ENCODE measurements around the gene TRPC4. TPM values are rescaled to one million over a fixed set of nuclear protein-coding genes. Genes with fewer than 3 reads are reported as not detected.

Gene TRPC4
- total and polyA plus RNA-seq, 2 donors (not counting 3 experiments of a cell fraction or from before 2014, with no cell fraction given): 0.04 to 0.64 TPM

GRCh38 chr13:37695200-37695599, 174.4 kb downstream of the TRPC4 start:
- no TSS peak for BruUV-seq (replicated peaks)
- Histone ChIP-seq H2AFZ (ENCODE audit: low read depth, low read length) (no peak overlapping the region), H3K27ac (ENCODE audit: insufficient read depth, low read depth, low read length) (no peak overlapping the region), H4K20me1 (replicated peaks; ENCODE audit: control insufficient read depth, extremely low read depth, insufficient read depth, low read length) (no peaks in the 10 kb centered on the region), H3K9me3 (replicated peaks; ENCODE audit: control insufficient read depth, insufficient read depth, low read length) (no peaks in the 10 kb centered on the region), H3K4me2 (ENCODE audit: insufficient read depth, low read length) (no peak overlapping the region), H3K79me2 (ENCODE audit: control insufficient read depth, insufficient read depth, low read length) (no peaks in the 10 kb centered on the region), H3K9ac (replicated peaks; ENCODE audit: extremely low read depth, insufficient read depth, low read length) (no peak overlapping the region), H3K9me1 (replicated peaks; ENCODE audit: control insufficient read depth, extremely low read depth, insufficient read depth, low read length) (no peaks in the 10 kb centered on the region), H3K36me3 (ENCODE audit: control insufficient read depth in 2 of 2, extremely low read depth in 1 of 2, insufficient read depth in 2 of 2, low read length in 2 of 2) (no peaks in the 10 kb centered on the region), H3K4me3 (replicated peaks in 1 of 3; ENCODE audit: insufficient read depth in 1 of 3, low read depth in 1 of 3, low read length in 3 of 3) (no peak overlapping the region), H3K27me3 (ENCODE audit: control insufficient read depth in 2 of 2, insufficient read depth in 2 of 2, low read length in 2 of 2) (no peaks in the 10 kb centered on the region), H3K4me1 (ENCODE audit: control insufficient read depth, extremely low read depth, insufficient read depth, low read length) (peaks cover 3% of the 10 kb centered on the region)
- CTCF ChIA-PET: no interaction called here
- no peak for FAIRE-seq
- intact Hi-C loops (cut with micrococcal nuclease) (no loop called here), dilution Hi-C loops (cut with MboI; ENCODE audit: extremely low pct_ligation_motif_present, low sequenced_read_pairs) (no loop called here)
- no peak for DNase-seq (ENCODE audit: low read depth, low spot score)
- POLR2A ChIA-PET: no interaction called here
- TF ChIP-seq POLR2AphosphoS5 (IDR thresholded peaks at IDR 0.05; ENCODE audit: insufficient read depth, low read depth, low read length): no peak
- TF ChIP-seq, protein P1, sequence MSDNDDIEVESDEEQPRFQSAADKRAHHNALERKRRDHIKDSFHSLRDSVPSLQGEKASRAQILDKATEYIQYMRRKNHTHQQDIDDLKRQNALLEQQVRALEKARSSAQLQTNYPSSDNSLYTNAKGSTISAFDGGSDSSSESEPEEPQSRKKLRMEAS (IDR thresholded peaks at IDR 0.05; ENCODE audit: insufficient read depth, insufficient read length): no peak
- TF ChIP-seq GATA2 (IDR thresholded peaks at IDR 0.05; ENCODE audit: insufficient read depth, insufficient read length, low read depth, low read length): no peak
- TF ChIP-seq JUN (IDR thresholded peaks at IDR 0.05; ENCODE audit: borderline replicate concordance, insufficient read depth, insufficient read length, low read depth): no peak
- TF ChIP-seq POLR2A (IDR thresholded peaks at IDR 0.05; ENCODE audit: low read depth, low read length): no peak
- no peak for TF ChIP-seq MYC (IDR thresholded peaks at IDR 0.05; ENCODE audit: low read depth, low read length)

DNA sequence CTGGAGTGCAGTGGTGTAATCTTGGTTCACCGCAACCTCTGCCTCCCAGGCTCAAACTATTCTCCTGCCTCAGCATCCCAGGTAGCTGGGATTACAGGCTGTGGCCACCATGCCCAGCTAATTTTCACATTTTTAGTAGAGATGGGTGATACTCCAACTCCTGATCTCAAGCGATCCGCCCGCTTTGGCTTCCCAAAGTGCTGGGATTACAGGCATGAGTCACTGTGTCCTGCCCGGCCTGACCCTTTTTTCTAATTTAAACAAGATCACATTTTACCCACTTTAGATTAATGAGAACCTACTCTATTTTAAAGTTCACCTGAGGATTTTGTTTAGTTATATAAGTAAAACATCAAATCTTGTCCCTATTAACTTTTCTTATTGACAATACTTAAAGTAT, 179.2 kb downstream of the TRPC4 start:
- Histone ChIP-seq H3K27ac (ENCODE audit: insufficient read depth, low read depth, low read length) (no peak overlapping the region), H2AFZ (ENCODE audit: low read depth, low read length) (no peak overlapping the region), H3K36me3 (ENCODE audit: control insufficient read depth in 2 of 2, extremely low read depth in 1 of 2, insufficient read depth in 2 of 2, low read length in 2 of 2) (no peaks in the 10 kb centered on the region), H3K9ac (replicated peaks; ENCODE audit: extremely low read depth, insufficient read depth, low read length) (no peak overlapping the region), H3K79me2 (ENCODE audit: control insufficient read depth, insufficient read depth, low read length) (no peaks in the 10 kb centered on the region), H3K9me3 (replicated peaks; ENCODE audit: control insufficient read depth, insufficient read depth, low read length) (no peaks in the 10 kb centered on the region), H4K20me1 (replicated peaks; ENCODE audit: control insufficient read depth, extremely low read depth, insufficient read depth, low read length) (no peaks in the 10 kb centered on the region), H3K27me3 (ENCODE audit: control insufficient read depth in 2 of 2, insufficient read depth in 2 of 2, low read length in 2 of 2) (no peaks in the 10 kb centered on the region), H3K9me1 (replicated peaks; ENCODE audit: control insufficient read depth, extremely low read depth, insufficient read depth, low read length) (no peaks in the 10 kb centered on the region), H3K4me1 (ENCODE audit: control insufficient read depth, extremely low read depth, insufficient read depth, low read length) (no peaks in the 10 kb centered on the region), H3K4me2 (ENCODE audit: insufficient read depth, low read length) (no peak overlapping the region), H3K4me3 (replicated peaks in 1 of 3; ENCODE audit: insufficient read depth in 1 of 3, low read depth in 1 of 3, low read length in 3 of 3) (no peak overlapping the region)
- TF ChIP-seq POLR2AphosphoS5 (IDR thresholded peaks at IDR 0.05; ENCODE audit: insufficient read depth, low read depth, low read length) (no peak), FOS (IDR thresholded peaks at IDR 0.05; ENCODE audit: borderline replicate concordance, insufficient read depth, low read length) (no peak), EZH2 (IDR thresholded peaks at IDR 0.05; ENCODE audit: borderline replicate concordance, low read depth, low read length, severe bottlenecking) (no peak)
- CTCF ChIA-PET: interaction anchor here (1.1 to 1.7 kb wide), 2 partner anchors 12 to 15 kb away, joined by 3 to 4 read pairs; no protein-coding TSS in a partner anchor
- intact Hi-C loops (cut with micrococcal nuclease): no loop called here
- dilution Hi-C loops (cut with MboI; ENCODE audit: extremely low pct_ligation_motif_present, low sequenced_read_pairs): no loop called here
- no TSS peak for BruUV-seq (replicated peaks)
- DNase-seq (ENCODE audit: low read depth, low spot score) (no peak), FAIRE-seq (no peak)
- POLR2A ChIA-PET: no interaction called here

Measured in endothelial cell of umbilical vein (primary cell).